ENCODE data around the gene RHOF. TPM values are rescaled to one million over a fixed set of nuclear protein-coding genes. Genes with fewer than 3 reads are reported as not detected.

Gene RHOF
- total and polyA plus RNA-seq, 2 of the 13 experiments (the other 11 are each of a cell fraction or from before 2014, with no cell fraction given), result 14.6 to 32.2 TPM

- TF ChIP-seq ZNF280B (CRISPR knock-in tag; IDR thresholded peaks at IDR 0.05; ENCODE audit: borderline replicate concordance) (peak; percentile 66; the same call in 1 of the 2 replicates), SP5 (CRISPR knock-in tag; IDR thresholded peaks at IDR 0.05; ENCODE audit: borderline replicate concordance, low read depth) (peak; percentile 97), BCL3 (CRISPR knock-in tag; IDR thresholded peaks at IDR 0.05) (no peak; the same call in 1 of the 2 replicates), PRPF4 (IDR thresholded peaks at IDR 0.05; ENCODE audit: low read depth, low read length, poor library complexity, severe bottlenecking) (no peak), ZMYM2 (CRISPR knock-in tag; IDR thresholded peaks at IDR 0.05) (0 out of 2 replicates have a peak, but pooled peaks have one; percentile 50), ZNF124 (CRISPR knock-in tag; IDR thresholded peaks at IDR 0.05) (no peak), FOXA1 (IDR thresholded peaks at IDR 0.05) (no peak), FOXA1 (CRISPR knock-in tag; IDR thresholded peaks at IDR 0.05) (no peak), FOSL1 (CRISPR knock-in tag; IDR thresholded peaks at IDR 0.05; ENCODE audit: borderline replicate concordance) (no peak), ZNF703 (CRISPR knock-in tag; IDR thresholded peaks at IDR 0.05; ENCODE audit: borderline replicate concordance) (no peak), ZZZ3 (CRISPR knock-in tag; IDR thresholded peaks at IDR 0.05; ENCODE audit: borderline replicate concordance) (peak; percentile 44), NR2F6 (IDR thresholded peaks at IDR 0.05) (peak; percentile 74), NR2F6 (CRISPR knock-in tag; IDR thresholded peaks at IDR 0.05) (peak; percentile 95), ZNF484 (CRISPR knock-in tag; IDR thresholded peaks at IDR 0.05; ENCODE audit: borderline replicate concordance, low read depth) (no peak), ZNF577 (CRISPR knock-in tag; IDR thresholded peaks at IDR 0.05; ENCODE audit: borderline replicate concordance, low read depth) (no peak), ARNT (IDR thresholded peaks at IDR 0.05) (no peak), MAFF (IDR thresholded peaks at IDR 0.05; ENCODE audit: low read depth, low read length) (no peak), FOXM1 (CRISPR knock-in tag; IDR thresholded peaks at IDR 0.05) (no peak), ZNF430 (CRISPR knock-in tag; IDR thresholded peaks at IDR 0.05) (peak; percentile 57; the same call in 1 of the 2 replicates), MAFG (CRISPR knock-in tag; IDR thresholded peaks at IDR 0.05) (no peak), AGO2 (optimal IDR thresholded peaks at IDR 0.05; ENCODE audit: low read depth, low read length) (peak; percentile 92), NAIF1 (CRISPR knock-in tag; IDR thresholded peaks at IDR 0.05; ENCODE audit: borderline replicate concordance) (0 out of 2 replicates have a peak, but pooled peaks have one; percentile 79), THAP8 (CRISPR knock-in tag; IDR thresholded peaks at IDR 0.05; ENCODE audit: borderline replicate concordance) (no peak), CERS6 (CRISPR knock-in tag; IDR thresholded peaks at IDR 0.05) (no peak), KDM4B (CRISPR knock-in tag; IDR thresholded peaks at IDR 0.05) (no peak; the same call in 1 of the 2 replicates), ZNF530 (CRISPR knock-in tag; IDR thresholded peaks at IDR 0.05; ENCODE audit: low read depth) (no peak), ISL2 (CRISPR knock-in tag; IDR thresholded peaks at IDR 0.05) (no peak; the same call in 1 of the 2 replicates), ATF7-NPFF (CRISPR knock-in tag; IDR thresholded peaks at IDR 0.05; ENCODE audit: low read depth) (peak; percentile 60; the same call in 1 of the 2 replicates)
These were observed 3.6 kb upstream of the RHOF start (continued) for GRCh38 chr12:121796855-121797751.

All from HepG2 (cell line).